K562 (cell line): ENCODE results near the gene TXNRD2. TPM values are rescaled to one million over a fixed set of nuclear protein-coding genes. Genes with fewer than 3 reads are reported as not detected.

Experiments used
- CBX1 ChIP-seq: sonication (generic); IDR thresholded peaks from 2 replicates; pipeline ENCODE4 v1.6.1; 2016; ENCODE audit warnings: antibody characterized with exemption, low read depth, mild to moderate bottlenecking
- CBX8 ChIP-seq: fragments of 200-600 bp; sonication (generic); IDR thresholded peaks from 2 replicates; pipeline ENCODE4 v1.6.1; 2012; ENCODE audit warnings: borderline replicate concordance, mixed run types, low read depth, mild to moderate bottlenecking, moderate library complexity, mixed read lengths, low read length, control low read depth, inconsistent platforms; ENCODE audit not compliant: poor library complexity, severe bottlenecking; ENCODE audit errors: extremely low read depth
- CXXC5 ChIP-seq: fragments of 250-450 bp; sonication (Bioruptor Pico); IDR thresholded peaks from 2 replicates; pipeline ENCODE4 v1.8.0; 2022; ENCODE audit warnings: inconsistent platforms, mild to moderate bottlenecking, moderate library complexity
- DNMT1 ChIP-seq: fragments of 450-650 bp; IDR thresholded peaks from 2 replicates; pipeline ENCODE4 v1.6.1; 2016; ENCODE audit warnings: antibody characterized with exemption, mild to moderate bottlenecking
- MYNN ChIP-seq, 2 experiments: sonication (generic); formaldehyde crosslinking in 1 of 2; IDR thresholded peaks; 2 replicates each; pipeline versions ENCODE4 v1.5.0 to v1.6.1; 2016 to 2020; ENCODE audit warnings: antibody characterized with exemption in 1 of 2, missing genetic modification reagents in 1 of 2
- NONO ChIP-seq, 2 experiments: fragments of 200-400 bp in 1 of 2; fragments of 450-650 bp in 1 of 2; formaldehyde crosslinking in 1 of 2; IDR thresholded peaks; 2 replicates each; pipeline ENCODE4 v1.6.1; 2017; ENCODE audit warnings: low read depth in 2 of 2, mild to moderate bottlenecking in 2 of 2, moderate library complexity in 2 of 2, low read length in 1 of 2
- PHF8 ChIP-seq: fragments of 200-600 bp; sonication (generic); IDR thresholded peaks from 2 replicates; pipeline ENCODE4 v1.6.1; 2012; ENCODE audit warnings: mixed run types, mild to moderate bottlenecking, inconsistent platforms, low read length, moderate library complexity, borderline replicate concordance
- SRSF3 ChIP-seq: fragments of 200-400 bp; formaldehyde crosslinking; IDR thresholded peaks from 2 replicates; pipeline ENCODE4 v1.6.1; 2016; ENCODE audit warnings: mild to moderate bottlenecking, low read length, moderate library complexity; ENCODE audit not compliant: insufficient read depth
- ZNF431 ChIP-seq: sonication (generic); formaldehyde crosslinking; IDR thresholded peaks from 2 replicates; pipeline ENCODE4 v1.8.0; 2022; ENCODE audit warnings: mild to moderate bottlenecking, missing genetic modification reagents
- ZNF584 ChIP-seq: fragments of 200-800 bp; sonication (Bioruptor generic); IDR thresholded peaks from 2 replicates; pipeline ENCODE4 v1.6.1; 2016; ENCODE audit warnings: low read depth, mild to moderate bottlenecking, missing genetic modification characterization, missing compliant biosample characterization
- polyA plus RNA-seq, 8 experiments: library from polyadenylated mRNA; depleted of rRNA in 4 of 8; stranded (reverse) in 5 of 8; unstranded in 3 of 8; fragments of >200 nt; fragmentation: Nextera tagmentation in 2 of 8; fragmentation: Illumina TruSeq in 1 of 8; extraction: Ambion mirVana in 2 of 8; extraction: Trizol in 1 of 8; gene quantifications; 2 replicates each; pipeline versions ENCODE4 v1.2.1 to v1.2.3, GENCODE V29; 2011 to 2014; ENCODE audit warnings: inconsistent platforms in 1 of 8, missing spikeins in 1 of 8
- total RNA-seq, 7 experiments: library from RNA; depleted of rRNA in 6 of 7; stranded (reverse); fragments of >200 nt in 6 of 7; fragmentation: Illumina TruSeq in 2 of 7; extraction: Trizol in 2 of 7; gene quantifications; 2 replicates each; pipeline versions ENCODE4 v1.2.1 to v1.2.3, GENCODE V29; 2011 to 2021; ENCODE audit warnings: low replicate concordance in 1 of 7
- TF ChIP-seq, protein P1 (sequence below), 2 experiments: fragments of 450-650 bp in 1 of 2; sonication (generic) in 1 of 2; formaldehyde crosslinking in 1 of 2; IDR thresholded peaks; 2 replicates each; pipeline versions ENCODE4 v1.7.1 to v1.9.0; 2016 to 2022; ENCODE audit warnings: inconsistent platforms in 1 of 2, mild to moderate bottlenecking in 1 of 2, missing genetic modification reagents in 1 of 2
- TF ChIP-seq, protein P2 (sequence below): fragments of 250-450 bp; sonication (Bioruptor Pico); IDR thresholded peaks from 2 replicates; pipeline ENCODE4 v1.8.0; 2022; ENCODE audit warnings: moderate library complexity, mild to moderate bottlenecking, inconsistent platforms
- TF ChIP-seq, protein P3 (sequence below): fragments of 450-650 bp; formaldehyde crosslinking; conservative IDR thresholded peaks from 2 replicates; pipeline ENCODE4 v1.4.0; 2022; ENCODE audit warnings: mild to moderate bottlenecking, missing genetic modification characterization
- TF ChIP-seq, protein P4 (sequence below): fragments of 250-450 bp; sonication (Bioruptor Pico); IDR thresholded peaks from 2 replicates; pipeline ENCODE4 v1.5.0; 2021

Gene TXNRD2
- total and polyA plus RNA-seq, 9 of the 15 experiments (the other 6 are each of a cell fraction or from before 2014, with no cell fraction given) = 3.3 to 80.2 (median 49.4) TPM

DNA sequence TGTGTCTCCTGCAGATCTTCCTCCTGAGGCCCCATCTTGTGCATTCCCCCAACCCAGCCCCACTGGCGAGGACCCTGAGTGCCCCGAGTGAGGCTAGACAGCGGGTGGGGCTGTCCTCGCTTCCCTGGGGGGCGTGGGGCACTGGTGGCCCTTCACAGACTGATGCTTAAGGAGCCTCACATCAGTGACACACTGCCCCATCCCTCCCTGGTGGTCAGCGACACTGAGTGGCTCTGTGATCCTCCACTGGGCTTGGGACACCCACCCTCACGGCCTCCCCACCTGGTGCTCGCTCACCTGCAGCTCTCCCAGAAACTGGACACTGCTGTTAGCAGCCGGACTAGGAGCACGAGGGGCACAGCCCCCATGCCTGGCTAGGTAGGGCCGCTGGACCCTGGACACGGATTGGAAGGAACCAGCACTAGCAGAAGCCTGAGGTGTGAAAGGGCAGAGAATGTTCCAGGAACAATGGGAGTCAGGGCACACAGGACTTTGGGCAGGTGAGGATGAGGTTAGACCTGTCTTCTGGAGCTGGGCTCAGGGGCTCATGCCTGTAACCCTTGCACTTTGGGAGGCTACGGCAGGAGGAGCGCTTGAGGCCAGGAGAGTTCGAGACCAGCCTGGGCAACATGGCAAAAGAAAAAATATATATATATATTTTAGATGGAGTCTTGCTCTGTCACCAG is 23.2 kb upstream of the TXNRD2 start (continued):
- TF ChIP-seq, protein P1, sequence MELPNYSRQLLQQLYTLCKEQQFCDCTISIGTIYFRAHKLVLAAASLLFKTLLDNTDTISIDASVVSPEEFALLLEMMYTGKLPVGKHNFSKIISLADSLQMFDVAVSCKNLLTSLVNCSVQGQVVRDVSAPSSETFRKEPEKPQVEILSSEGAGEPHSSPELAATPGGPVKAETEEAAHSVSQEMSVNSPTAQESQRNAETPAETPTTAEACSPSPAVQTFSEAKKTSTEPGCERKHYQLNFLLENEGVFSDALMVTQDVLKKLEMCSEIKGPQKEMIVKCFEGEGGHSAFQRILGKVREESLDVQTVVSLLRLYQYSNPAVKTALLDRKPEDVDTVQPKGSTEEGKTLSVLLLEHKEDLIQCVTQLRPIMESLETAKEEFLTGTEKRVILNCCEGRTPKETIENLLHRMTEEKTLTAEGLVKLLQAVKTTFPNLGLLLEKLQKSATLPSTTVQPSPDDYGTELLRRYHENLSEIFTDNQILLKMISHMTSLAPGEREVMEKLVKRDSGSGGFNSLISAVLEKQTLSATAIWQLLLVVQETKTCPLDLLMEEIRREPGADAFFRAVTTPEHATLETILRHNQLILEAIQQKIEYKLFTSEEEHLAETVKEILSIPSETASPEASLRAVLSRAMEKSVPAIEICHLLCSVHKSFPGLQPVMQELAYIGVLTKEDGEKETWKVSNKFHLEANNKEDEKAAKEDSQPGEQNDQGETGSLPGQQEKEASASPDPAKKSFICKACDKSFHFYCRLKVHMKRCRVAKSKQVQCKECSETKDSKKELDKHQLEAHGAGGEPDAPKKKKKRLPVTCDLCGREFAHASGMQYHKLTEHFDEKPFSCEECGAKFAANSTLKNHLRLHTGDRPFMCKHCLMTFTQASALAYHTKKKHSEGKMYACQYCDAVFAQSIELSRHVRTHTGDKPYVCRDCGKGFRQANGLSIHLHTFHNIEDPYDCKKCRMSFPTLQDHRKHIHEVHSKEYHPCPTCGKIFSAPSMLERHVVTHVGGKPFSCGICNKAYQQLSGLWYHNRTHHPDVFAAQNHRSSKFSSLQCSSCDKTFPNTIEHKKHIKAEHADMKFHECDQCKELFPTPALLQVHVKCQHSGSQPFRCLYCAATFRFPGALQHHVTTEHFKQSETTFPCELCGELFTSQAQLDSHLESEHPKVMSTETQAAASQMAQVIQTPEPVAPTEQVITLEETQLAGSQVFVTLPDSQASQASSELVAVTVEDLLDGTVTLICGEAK (IDR thresholded peaks at IDR 0.05) = no peak
- TF ChIP-seq, protein P1 (CRISPR knock-in tag; IDR thresholded peaks at IDR 0.05) = peak; percentile 51
- TF ChIP-seq, protein P2, sequence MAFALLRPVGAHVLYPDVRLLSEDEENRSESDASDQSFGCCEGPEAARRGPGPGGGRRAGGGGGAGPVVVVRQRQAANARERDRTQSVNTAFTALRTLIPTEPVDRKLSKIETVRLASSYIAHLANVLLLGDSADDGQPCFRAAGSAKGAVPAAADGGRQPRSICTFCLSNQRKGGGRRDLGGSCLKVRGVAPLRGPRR (CRISPR knock-in tag) = no peak
- TF ChIP-seq SRSF3 = no peak
- TF ChIP-seq NONO (IDR thresholded peaks at IDR 0.05; ENCODE audit: low read depth in 2 of 2, low read length in 1 of 2) = no peak
- TF ChIP-seq CBX1 = no peak
- no peak for TF ChIP-seq DNMT1
- no peak; the same call in 1 of the 2 replicates for TF ChIP-seq PHF8
- no peak for TF ChIP-seq ZNF431 (CRISPR knock-in tag)
- no peak for TF ChIP-seq CXXC5 (CRISPR knock-in tag)
- TF ChIP-seq, protein P3, sequence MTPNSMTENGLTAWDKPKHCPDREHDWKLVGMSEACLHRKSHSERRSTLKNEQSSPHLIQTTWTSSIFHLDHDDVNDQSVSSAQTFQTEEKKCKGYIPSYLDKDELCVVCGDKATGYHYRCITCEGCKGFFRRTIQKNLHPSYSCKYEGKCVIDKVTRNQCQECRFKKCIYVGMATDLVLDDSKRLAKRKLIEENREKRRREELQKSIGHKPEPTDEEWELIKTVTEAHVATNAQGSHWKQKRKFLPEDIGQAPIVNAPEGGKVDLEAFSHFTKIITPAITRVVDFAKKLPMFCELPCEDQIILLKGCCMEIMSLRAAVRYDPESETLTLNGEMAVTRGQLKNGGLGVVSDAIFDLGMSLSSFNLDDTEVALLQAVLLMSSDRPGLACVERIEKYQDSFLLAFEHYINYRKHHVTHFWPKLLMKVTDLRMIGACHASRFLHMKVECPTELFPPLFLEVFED = no peak
- TF ChIP-seq MYNN (IDR thresholded peaks at IDR 0.05) = no peak
- TF ChIP-seq MYNN (CRISPR knock-in tag; IDR thresholded peaks at IDR 0.05) = 0 out of 2 replicates have a peak, but pooled peaks have one; percentile 9
- TF ChIP-seq CBX8 = no peak
- TF ChIP-seq, protein P4, sequence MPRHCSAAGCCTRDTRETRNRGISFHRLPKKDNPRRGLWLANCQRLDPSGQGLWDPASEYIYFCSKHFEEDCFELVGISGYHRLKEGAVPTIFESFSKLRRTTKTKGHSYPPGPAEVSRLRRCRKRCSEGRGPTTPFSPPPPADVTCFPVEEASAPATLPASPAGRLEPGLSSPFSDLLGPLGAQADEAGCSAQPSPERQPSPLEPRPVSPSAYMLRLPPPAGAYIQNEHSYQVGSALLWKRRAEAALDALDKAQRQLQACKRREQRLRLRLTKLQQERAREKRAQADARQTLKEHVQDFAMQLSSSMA (CRISPR knock-in tag) = 0 out of 2 replicates have a peak, but pooled peaks have one; percentile 49
- TF ChIP-seq ZNF584 (CRISPR knock-in tag) = no peak
